ENCODE data around the gene ARHGAP10. TPM values are rescaled to one million over a fixed set of nuclear protein-coding genes. Genes with fewer than 3 reads are reported as not detected.
A peak's percentile ranks its signal among the peaks of the same experiment; 100 is the strongest.

Gene ARHGAP10
- polyA plus RNA-seq, 1 experiment: 31.1 TPM

- ChIA-PET CTCF (interaction anchor here (1.6 to 2.0 kb wide), 2 partner anchors 12 to 15 kb away, joined by 5 to 6 read pairs; no protein-coding TSS in a partner anchor), POLR2A (no interaction called here)
- Histone ChIP-seq H3K4me3 (ENCODE audit: low read depth, low read length) (no peak overlapping the region), H3K9me3 (ENCODE audit: control insufficient read depth, insufficient read depth, low read length) (no peaks in the 10 kb centered on the region), H3K27ac (ENCODE audit: low read depth, low read length) (no peak overlapping the region), H3K27me3 (ENCODE audit: control insufficient read depth, insufficient read depth, low read length) (no peaks in the 10 kb centered on the region)
- TF ChIP-seq, protein P1, sequence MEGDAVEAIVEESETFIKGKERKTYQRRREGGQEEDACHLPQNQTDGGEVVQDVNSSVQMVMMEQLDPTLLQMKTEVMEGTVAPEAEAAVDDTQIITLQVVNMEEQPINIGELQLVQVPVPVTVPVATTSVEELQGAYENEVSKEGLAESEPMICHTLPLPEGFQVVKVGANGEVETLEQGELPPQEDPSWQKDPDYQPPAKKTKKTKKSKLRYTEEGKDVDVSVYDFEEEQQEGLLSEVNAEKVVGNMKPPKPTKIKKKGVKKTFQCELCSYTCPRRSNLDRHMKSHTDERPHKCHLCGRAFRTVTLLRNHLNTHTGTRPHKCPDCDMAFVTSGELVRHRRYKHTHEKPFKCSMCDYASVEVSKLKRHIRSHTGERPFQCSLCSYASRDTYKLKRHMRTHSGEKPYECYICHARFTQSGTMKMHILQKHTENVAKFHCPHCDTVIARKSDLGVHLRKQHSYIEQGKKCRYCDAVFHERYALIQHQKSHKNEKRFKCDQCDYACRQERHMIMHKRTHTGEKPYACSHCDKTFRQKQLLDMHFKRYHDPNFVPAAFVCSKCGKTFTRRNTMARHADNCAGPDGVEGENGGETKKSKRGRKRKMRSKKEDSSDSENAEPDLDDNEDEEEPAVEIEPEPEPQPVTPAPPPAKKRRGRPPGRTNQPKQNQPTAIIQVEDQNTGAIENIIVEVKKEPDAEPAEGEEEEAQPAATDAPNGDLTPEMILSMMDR (IDR thresholded peaks at IDR 0.05; ENCODE audit: low read depth, low read length): no peak
- no peak for DNase-seq (ENCODE audit: low read depth, low spot score)
Measured at GRCh38 chr4:148044089-148044911, 312.4 kb downstream of the ARHGAP10 start.

- ChIA-PET POLR2A (no interaction called here), CTCF (interaction anchor here (1.6 to 2.0 kb wide), 2 partner anchors 11 to 15 kb away, joined by 5 to 6 read pairs; no protein-coding TSS in a partner anchor)
- no peak overlapping the region for H3K27ac ChIP-seq (ENCODE audit: low read depth, low read length)
- H3K9me3 ChIP-seq (ENCODE audit: control insufficient read depth, insufficient read depth, low read length): no peaks in the 10 kb centered on the region
- DNase-seq (ENCODE audit: low read depth, low spot score): no peak
- TF ChIP-seq, protein P1 (IDR thresholded peaks at IDR 0.05; ENCODE audit: low read depth, low read length): peak; percentile 15; the same call in 1 of the 2 replicates
- H3K27me3 ChIP-seq (ENCODE audit: control insufficient read depth, insufficient read depth, low read length): no peaks in the 10 kb centered on the region
- H3K4me3 ChIP-seq (ENCODE audit: low read depth, low read length): no peak overlapping the region
Measured at GRCh38 chr4:148044912-148045352, 313.0 kb downstream of the ARHGAP10 start.

DNA sequence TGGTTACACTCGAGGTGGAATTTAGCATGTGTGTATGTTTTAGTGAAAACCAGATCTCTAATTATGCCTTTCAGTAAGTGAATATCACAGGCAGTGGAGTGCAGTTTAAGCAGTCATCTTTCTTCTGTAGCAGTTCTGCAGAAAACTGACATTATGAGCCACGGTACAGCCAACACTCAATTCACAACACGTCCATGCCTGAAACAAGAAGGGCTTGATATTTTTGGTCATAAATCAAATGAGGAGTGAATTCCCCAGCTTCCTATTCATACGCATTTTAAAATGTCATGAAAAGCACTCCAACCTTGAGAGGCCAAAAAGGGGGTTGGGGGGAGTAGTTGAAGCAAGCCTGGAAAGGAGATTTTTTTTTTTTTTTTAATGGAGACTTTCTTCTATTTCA lies 316.7 kb downstream of the ARHGAP10 start:
- ChIA-PET CTCF (no interaction called here), POLR2A (no interaction called here)
- no peak for DNase-seq (ENCODE audit: low read depth, low spot score)
- no peak overlapping the region for H3K4me3 ChIP-seq (ENCODE audit: low read depth, low read length)
- H3K9me3 ChIP-seq (ENCODE audit: control insufficient read depth, insufficient read depth, low read length): no peaks in the 10 kb centered on the region
- H3K27me3 ChIP-seq (ENCODE audit: control insufficient read depth, insufficient read depth, low read length): no peaks in the 10 kb centered on the region
- H3K27ac ChIP-seq (ENCODE audit: low read depth, low read length): no peak overlapping the region
- TF ChIP-seq, protein P1 (IDR thresholded peaks at IDR 0.05; ENCODE audit: low read depth, low read length): no peak

- H3K4me3 ChIP-seq (ENCODE audit: low read depth, low read length): no peak overlapping the region
- H3K27ac ChIP-seq (ENCODE audit: low read depth, low read length): no peak overlapping the region
- no peaks in the 10 kb centered on the region for H3K27me3 ChIP-seq (ENCODE audit: control insufficient read depth, insufficient read depth, low read length)
- H3K9me3 ChIP-seq (ENCODE audit: control insufficient read depth, insufficient read depth, low read length): no peaks in the 10 kb centered on the region
- TF ChIP-seq, protein P1 (IDR thresholded peaks at IDR 0.05; ENCODE audit: low read depth, low read length): no peak
- DNase-seq (ENCODE audit: low read depth, low spot score): no peak
- ChIA-PET POLR2A (no interaction called here), CTCF (no interaction called here)
Measured at GRCh38 chr4:148051403-148051802, 319.5 kb downstream of the ARHGAP10 start.

- Histone ChIP-seq H3K9me3 (ENCODE audit: control insufficient read depth, insufficient read depth, low read length) (no peaks in the 10 kb centered on the region), H3K27ac (ENCODE audit: low read depth, low read length) (no peak overlapping the region), H3K27me3 (ENCODE audit: control insufficient read depth, insufficient read depth, low read length) (no peaks in the 10 kb centered on the region), H3K4me3 (ENCODE audit: low read depth, low read length) (no peak overlapping the region)
- CTCF ChIA-PET: interaction anchor here (0.6 to 1.4 kb wide), 2 partner anchors 36 to 363 kb away, joined by 3 to 10 read pairs; no protein-coding TSS in a partner anchor
- DNase-seq (ENCODE audit: low read depth, low spot score): no peak
- POLR2A ChIA-PET: interaction anchor here (0.6 kb wide), 1 partner anchor 157 kb away, joined by 4 read pairs; no protein-coding TSS in a partner anchor
- TF ChIP-seq, protein P1 (IDR thresholded peaks at IDR 0.05; ENCODE audit: low read depth, low read length): peak; percentile 5; the same call in 1 of the 2 replicates
Measured at GRCh38 chr4:148052448-148052847, 320.6 kb downstream of the ARHGAP10 start.
